IPS-NIHi7 (cell line): ENCODE results near the gene VAT1.
"Not testable (repeated sequence)": the region's sequence is repeated elsewhere in the genome, so short reads cannot be mapped to it uniquely, and the experiment has no call there.

ENCODE experiments used
- DNase-seq: peaks from one replicate; pipeline ENCODE4 v3.0.0; 2012; ENCODE audit warnings: mixed read lengths; ENCODE audit errors: extremely low spot score

VAT1 gene

GRCh38 chr17:42975265-42975664, 46.9 kb downstream of the VAT1 start:
- DNase-seq: no peak

DNA sequence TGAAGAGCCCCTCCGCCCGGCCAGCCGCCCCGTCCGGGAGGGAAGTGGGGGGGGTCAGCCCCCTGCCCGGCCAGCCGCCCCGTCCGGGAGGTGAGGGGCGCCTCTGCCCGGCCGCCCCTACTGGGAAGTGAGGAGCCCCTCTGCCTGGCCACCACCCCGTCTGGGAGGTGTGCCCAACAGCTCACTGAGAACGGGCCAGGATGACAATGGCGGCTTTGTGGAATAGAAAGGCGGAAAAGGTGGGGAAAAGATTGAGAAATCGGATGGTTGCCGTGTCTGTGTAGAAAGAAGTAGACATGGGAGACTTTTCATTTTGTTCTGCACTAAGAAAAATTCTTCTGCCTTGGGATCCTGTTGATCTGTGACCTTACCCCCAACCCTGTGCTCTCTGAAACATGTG, 48.9 kb downstream of the VAT1 start:
- DNase-seq: not testable (repeated sequence)

DNA sequence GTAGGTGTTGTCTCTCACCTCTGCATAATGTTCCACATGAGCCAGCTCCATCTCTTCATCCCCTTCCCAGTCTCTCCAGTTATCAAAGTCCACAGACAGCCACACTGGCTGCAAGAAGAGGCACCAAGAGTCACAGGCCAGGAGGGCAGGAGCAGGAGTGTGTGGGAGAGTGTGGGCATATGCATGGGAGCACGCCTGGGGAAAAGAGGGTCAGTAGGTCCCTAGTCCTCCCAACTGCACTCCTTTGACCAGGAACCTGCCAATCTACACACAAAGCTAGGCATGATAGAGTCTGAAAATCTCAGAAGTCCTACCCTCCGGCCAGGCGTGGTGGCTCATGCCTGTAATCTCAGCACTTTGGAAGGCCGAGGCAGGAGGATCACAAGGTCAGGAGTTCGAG, 50.6 kb downstream of the VAT1 start:
- no peak for DNase-seq

GRCh38 chr17:42969001-42969581, 53.1 kb downstream of the VAT1 start:
- no peak for DNase-seq

DNA sequence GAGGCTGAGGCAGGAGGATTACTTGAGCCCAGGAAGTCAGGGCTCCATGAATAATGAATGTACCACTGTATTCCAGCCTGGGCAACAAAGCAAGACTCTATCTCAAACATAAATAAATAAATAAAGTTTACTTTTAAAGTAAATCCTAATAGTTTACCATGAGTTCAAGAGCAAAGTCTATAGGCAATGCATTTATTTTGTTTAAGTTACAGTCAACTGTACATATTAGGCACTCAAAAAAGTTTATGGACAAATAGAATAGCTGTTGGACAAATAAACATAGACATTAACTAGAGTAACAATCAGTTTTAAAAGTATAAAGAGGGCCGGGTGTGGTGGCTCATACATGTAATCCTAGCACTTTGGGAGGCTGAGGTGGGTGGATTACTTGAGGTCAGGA, 54.3 kb downstream of the VAT1 start:
- DNase-seq: no peak
